ENCODE results near the gene PDE8A.

DNA sequence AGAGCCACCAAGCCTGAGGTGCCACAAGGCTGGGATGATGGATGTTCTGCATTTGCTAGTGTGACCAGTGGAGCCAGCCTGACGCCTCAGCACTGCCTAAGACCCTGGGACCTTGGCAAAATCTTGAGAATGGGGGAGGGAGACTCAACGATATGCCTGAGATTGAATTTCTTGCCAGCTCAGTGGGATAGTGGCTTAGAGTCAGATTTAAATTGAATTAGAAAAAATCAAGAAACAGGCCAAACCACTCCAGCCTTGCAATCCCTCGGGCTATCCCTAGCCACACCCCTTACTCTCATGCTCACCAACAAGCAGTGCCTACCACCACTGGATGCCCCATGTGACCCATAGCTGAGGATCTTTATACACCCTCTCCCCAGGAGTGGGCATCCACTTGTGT is 18.7 kb upstream of the PDE8A start:
- TF ChIP-seq, protein P1, sequence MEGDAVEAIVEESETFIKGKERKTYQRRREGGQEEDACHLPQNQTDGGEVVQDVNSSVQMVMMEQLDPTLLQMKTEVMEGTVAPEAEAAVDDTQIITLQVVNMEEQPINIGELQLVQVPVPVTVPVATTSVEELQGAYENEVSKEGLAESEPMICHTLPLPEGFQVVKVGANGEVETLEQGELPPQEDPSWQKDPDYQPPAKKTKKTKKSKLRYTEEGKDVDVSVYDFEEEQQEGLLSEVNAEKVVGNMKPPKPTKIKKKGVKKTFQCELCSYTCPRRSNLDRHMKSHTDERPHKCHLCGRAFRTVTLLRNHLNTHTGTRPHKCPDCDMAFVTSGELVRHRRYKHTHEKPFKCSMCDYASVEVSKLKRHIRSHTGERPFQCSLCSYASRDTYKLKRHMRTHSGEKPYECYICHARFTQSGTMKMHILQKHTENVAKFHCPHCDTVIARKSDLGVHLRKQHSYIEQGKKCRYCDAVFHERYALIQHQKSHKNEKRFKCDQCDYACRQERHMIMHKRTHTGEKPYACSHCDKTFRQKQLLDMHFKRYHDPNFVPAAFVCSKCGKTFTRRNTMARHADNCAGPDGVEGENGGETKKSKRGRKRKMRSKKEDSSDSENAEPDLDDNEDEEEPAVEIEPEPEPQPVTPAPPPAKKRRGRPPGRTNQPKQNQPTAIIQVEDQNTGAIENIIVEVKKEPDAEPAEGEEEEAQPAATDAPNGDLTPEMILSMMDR (IDR thresholded peaks at IDR 0.05): no peak
- TF ChIP-seq POLR2AphosphoS5 (IDR thresholded peaks at IDR 0.05; ENCODE audit: low read depth, low read length): no peak
- TF ChIP-seq SIN3A (IDR thresholded peaks at IDR 0.05; ENCODE audit: borderline replicate concordance, insufficient read depth, low read depth, low read length): no peak
- TF ChIP-seq, protein P2, sequence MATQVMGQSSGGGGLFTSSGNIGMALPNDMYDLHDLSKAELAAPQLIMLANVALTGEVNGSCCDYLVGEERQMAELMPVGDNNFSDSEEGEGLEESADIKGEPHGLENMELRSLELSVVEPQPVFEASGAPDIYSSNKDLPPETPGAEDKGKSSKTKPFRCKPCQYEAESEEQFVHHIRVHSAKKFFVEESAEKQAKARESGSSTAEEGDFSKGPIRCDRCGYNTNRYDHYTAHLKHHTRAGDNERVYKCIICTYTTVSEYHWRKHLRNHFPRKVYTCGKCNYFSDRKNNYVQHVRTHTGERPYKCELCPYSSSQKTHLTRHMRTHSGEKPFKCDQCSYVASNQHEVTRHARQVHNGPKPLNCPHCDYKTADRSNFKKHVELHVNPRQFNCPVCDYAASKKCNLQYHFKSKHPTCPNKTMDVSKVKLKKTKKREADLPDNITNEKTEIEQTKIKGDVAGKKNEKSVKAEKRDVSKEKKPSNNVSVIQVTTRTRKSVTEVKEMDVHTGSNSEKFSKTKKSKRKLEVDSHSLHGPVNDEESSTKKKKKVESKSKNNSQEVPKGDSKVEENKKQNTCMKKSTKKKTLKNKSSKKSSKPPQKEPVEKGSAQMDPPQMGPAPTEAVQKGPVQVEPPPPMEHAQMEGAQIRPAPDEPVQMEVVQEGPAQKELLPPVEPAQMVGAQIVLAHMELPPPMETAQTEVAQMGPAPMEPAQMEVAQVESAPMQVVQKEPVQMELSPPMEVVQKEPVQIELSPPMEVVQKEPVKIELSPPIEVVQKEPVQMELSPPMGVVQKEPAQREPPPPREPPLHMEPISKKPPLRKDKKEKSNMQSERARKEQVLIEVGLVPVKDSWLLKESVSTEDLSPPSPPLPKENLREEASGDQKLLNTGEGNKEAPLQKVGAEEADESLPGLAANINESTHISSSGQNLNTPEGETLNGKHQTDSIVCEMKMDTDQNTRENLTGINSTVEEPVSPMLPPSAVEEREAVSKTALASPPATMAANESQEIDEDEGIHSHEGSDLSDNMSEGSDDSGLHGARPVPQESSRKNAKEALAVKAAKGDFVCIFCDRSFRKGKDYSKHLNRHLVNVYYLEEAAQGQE (IDR thresholded peaks at IDR 0.05; ENCODE audit: insufficient read depth in 1 of 2, low read depth in 2 of 2, low read length in 1 of 2): no peak
